WTC11 (cell line): ENCODE measurements around the gene TEX26. TPM values are rescaled to one million over a fixed set of nuclear protein-coding genes. Genes with fewer than 3 reads are reported as not detected.

Experiments
- ATAC-seq: fragments of 200-7000 bp; cut with Tn5 transposase; 2 replicates; pipeline ENCODE4 v1.10.0; 2021; ENCODE audit warnings: mild to moderate bottlenecking, moderate library complexity
- CTCF ChIA-PET: fragments of 300-600 bp; sonication (Branson Sonifier 250); formaldehyde crosslinking; loops from one replicate; lab custom pipeline; 2021; ENCODE audit warnings: antibody characterized with exemption; lab: Charles Lee
- POLR2A ChIA-PET: fragments of 350-600 bp; sonication (Branson Sonifier 250); formaldehyde crosslinking; loops from one replicate; lab custom pipeline; 2021; ENCODE audit warnings: antibody characterized with exemption; lab: Charles Lee
- DNase-seq: peaks from one replicate; pipeline ENCODE4 v3.0.0; 2021; ENCODE audit warnings: low spot score
- H3K27ac Mint-ChIP-seq: 2 replicates; pipeline ENCODE4 v1.8.0; 2021; ENCODE audit warnings: mixed read lengths
- H3K27me3 Mint-ChIP-seq: 2 replicates; pipeline ENCODE4 v1.8.0; 2021; ENCODE audit warnings: low read depth, mild to moderate bottlenecking, moderate library complexity, mixed read lengths
- H3K36me3 Mint-ChIP-seq: 2 replicates; pipeline ENCODE4 v1.8.0; 2021; ENCODE audit warnings: mixed read lengths
- H3K4me1 Mint-ChIP-seq: 2 replicates; pipeline ENCODE4 v1.8.0; 2022; ENCODE audit warnings: mixed read lengths
- H3K4me3 Mint-ChIP-seq: 2 replicates; pipeline ENCODE4 v1.8.0; 2021; ENCODE audit warnings: mild to moderate bottlenecking, moderate library complexity, mixed read lengths
- H3K9me3 Mint-ChIP-seq: 2 replicates; pipeline ENCODE4 v1.8.0; 2021; ENCODE audit warnings: mixed read lengths
- ARID4B ChIP-seq: sonication (generic); formaldehyde crosslinking; IDR thresholded peaks from 2 replicates; pipeline ENCODE4 v1.8.0; 2023; ENCODE audit warnings: missing genetic modification reagents, mild to moderate bottlenecking, borderline replicate concordance
- CBFB ChIP-seq: sonication (generic); formaldehyde crosslinking; IDR thresholded peaks from 2 replicates; pipeline ENCODE4 v1.8.1; 2022; ENCODE audit warnings: mild to moderate bottlenecking, low read depth, missing genetic modification reagents
- E2F4 ChIP-seq: sonication (generic); formaldehyde crosslinking; IDR thresholded peaks from 2 replicates; pipeline ENCODE4 v1.8.1; 2022; ENCODE audit warnings: low read depth, mild to moderate bottlenecking, moderate library complexity, missing genetic modification reagents, borderline replicate concordance
- EMX1 ChIP-seq: fragments of 250-450 bp; sonication (Bioruptor Pico); IDR thresholded peaks from 2 replicates; pipeline ENCODE4 v1.8.0; 2021; ENCODE audit warnings: mild to moderate bottlenecking
- ESRRA ChIP-seq: sonication (generic); formaldehyde crosslinking; IDR thresholded peaks from 2 replicates; pipeline ENCODE4 v1.8.1; 2022; ENCODE audit warnings: mild to moderate bottlenecking, missing genetic modification reagents, borderline replicate concordance
- ETV6 ChIP-seq: sonication (generic); formaldehyde crosslinking; IDR thresholded peaks from 2 replicates; pipeline ENCODE4 v1.8.1; 2022; ENCODE audit warnings: mild to moderate bottlenecking, missing genetic modification reagents
- FOXJ3 ChIP-seq: sonication (generic); formaldehyde crosslinking; IDR thresholded peaks from 2 replicates; pipeline ENCODE4 v1.9.0; 2021; ENCODE audit warnings: missing genetic modification reagents, mild to moderate bottlenecking, borderline replicate concordance
- MXD4 ChIP-seq: fragments of 250-450 bp; sonication (Bioruptor Pico); IDR thresholded peaks from 2 replicates; pipeline ENCODE4 v1.8.0; 2021; ENCODE audit warnings: mild to moderate bottlenecking, moderate library complexity, borderline replicate concordance
- NFATC4 ChIP-seq: fragments of 250-450 bp; sonication (Bioruptor Pico); IDR thresholded peaks from 2 replicates; pipeline ENCODE4 v1.9.0; 2021; ENCODE audit warnings: mild to moderate bottlenecking
- NR1H2 ChIP-seq: sonication (generic); formaldehyde crosslinking; IDR thresholded peaks from 2 replicates; pipeline ENCODE4 v1.9.0; 2021; ENCODE audit warnings: mild to moderate bottlenecking, moderate library complexity, missing genetic modification reagents
- NR2C2 ChIP-seq: sonication (generic); formaldehyde crosslinking; IDR thresholded peaks from 2 replicates; pipeline ENCODE4 v1.8.0; 2022; ENCODE audit warnings: mild to moderate bottlenecking, missing genetic modification reagents
- PRRX2 ChIP-seq: fragments of 250-450 bp; sonication (Bioruptor Pico); IDR thresholded peaks from 2 replicates; pipeline ENCODE4 v1.8.0; 2021; ENCODE audit warnings: mild to moderate bottlenecking
- TEAD1 ChIP-seq: sonication (generic); formaldehyde crosslinking; IDR thresholded peaks from 2 replicates; pipeline ENCODE4 v1.8.0; 2022; ENCODE audit warnings: mild to moderate bottlenecking, missing genetic modification reagents
- ZBTB43 ChIP-seq: sonication (generic); formaldehyde crosslinking; IDR thresholded peaks from 2 replicates; pipeline ENCODE4 v1.8.1; 2023; ENCODE audit warnings: mild to moderate bottlenecking, missing genetic modification reagents
- ZNF138 ChIP-seq: sonication (generic); formaldehyde crosslinking; conservative IDR thresholded peaks from 2 replicates; pipeline ENCODE4 v1.8.1; 2022; ENCODE audit warnings: mild to moderate bottlenecking, moderate library complexity, missing genetic modification reagents
- ZNF396 ChIP-seq: fragments of 250-450 bp; sonication (Bioruptor Pico); IDR thresholded peaks from 2 replicates; pipeline ENCODE4 v1.8.0; 2021; ENCODE audit warnings: mild to moderate bottlenecking, moderate library complexity, borderline replicate concordance
- ZNF512 ChIP-seq: sonication (generic); formaldehyde crosslinking; IDR thresholded peaks from 2 replicates; pipeline ENCODE4 v1.8.1; 2022; ENCODE audit warnings: missing genetic modification reagents, borderline replicate concordance
- total RNA-seq: library from RNA; stranded (reverse); gene quantifications from 3 replicates; pipeline ENCODE4 v1.2.3, GENCODE V29; 2021
- TF ChIP-seq, protein P1 (sequence below): fragments of 250-450 bp; sonication (Bioruptor Pico); IDR thresholded peaks from 2 replicates; pipeline ENCODE4 v1.9.0; 2021; ENCODE audit warnings: mild to moderate bottlenecking
- TF ChIP-seq, protein P2 (sequence below): sonication (generic); formaldehyde crosslinking; IDR thresholded peaks from 2 replicates; pipeline ENCODE4 v1.8.0; 2023; ENCODE audit warnings: mild to moderate bottlenecking, missing genetic modification reagents
- TF ChIP-seq, protein P3 (sequence below): fragments of 250-450 bp; sonication (Bioruptor Pico); conservative IDR thresholded peaks from 2 replicates; pipeline ENCODE4 v1.9.0; 2021; ENCODE audit warnings: mild to moderate bottlenecking

TEX26 gene
- total RNA-seq, 1 experiment from 2014 or later = not detected

GRCh38 chr13:30982506-30982905 is 50.0 kb downstream of the TEX26 start (continued):
- TF ChIP-seq ARID4B = no peak
- TF ChIP-seq, all 79 proteins: peak for 0

DNA sequence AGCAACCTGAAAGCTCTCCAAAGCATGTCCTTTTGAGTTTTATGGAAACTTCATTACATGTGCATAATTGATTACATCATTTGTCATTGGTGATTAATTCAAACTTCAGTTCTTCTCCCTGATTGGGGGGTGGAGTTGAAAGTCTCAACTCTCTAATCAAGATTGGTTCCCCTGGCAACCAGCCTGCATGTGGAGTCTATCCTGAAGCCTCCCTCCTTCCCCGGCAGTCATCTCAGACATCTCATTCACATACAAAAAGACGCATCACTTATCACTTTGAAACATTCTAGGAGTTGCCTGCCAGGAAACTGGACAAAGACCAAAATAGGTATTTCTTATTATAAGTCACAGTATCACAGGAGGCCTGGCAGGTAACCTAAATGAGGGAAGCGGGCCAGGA is 50.5 kb downstream of the TEX26 start:
- Mint-ChIP-seq H3K36me3 (no peaks in the 10 kb centered on the region), H3K4me1 (peaks cover 22% of the 10 kb centered on the region), H3K27me3 (no peaks in the 10 kb centered on the region), H3K27ac (no peak overlapping the region)
- CTCF ChIA-PET = no interaction called here
- ATAC-seq = no peak
- DNase-seq = no peak
- TF ChIP-seq NR1H2 (CRISPR knock-in tag) (no peak), ZBTB43 (CRISPR knock-in tag) (no peak), ESRRA (CRISPR knock-in tag) (no peak), ZNF512 (CRISPR knock-in tag) (no peak), ZNF396 (CRISPR knock-in tag) (no peak), NFATC4 (CRISPR knock-in tag) (no peak), ETV6 (no peak), TEAD1 (CRISPR knock-in tag) (no peak), MXD4 (no peak), FOXJ3 (CRISPR knock-in tag) (no peak), PRRX2 (CRISPR knock-in tag) (no peak)
- TF ChIP-seq, protein P1, sequence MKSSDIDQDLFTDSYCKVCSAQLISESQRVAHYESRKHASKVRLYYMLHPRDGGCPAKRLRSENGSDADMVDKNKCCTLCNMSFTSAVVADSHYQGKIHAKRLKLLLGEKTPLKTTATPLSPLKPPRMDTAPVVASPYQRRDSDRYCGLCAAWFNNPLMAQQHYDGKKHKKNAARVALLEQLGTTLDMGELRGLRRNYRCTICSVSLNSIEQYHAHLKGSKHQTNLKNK = no peak
- TF ChIP-seq, all 79 proteins: peak for 0
- H3K4me3 Mint-ChIP-seq = no peak overlapping the region
- POLR2A ChIA-PET = no interaction called here
- H3K9me3 Mint-ChIP-seq = no peaks in the 10 kb centered on the region

DNA sequence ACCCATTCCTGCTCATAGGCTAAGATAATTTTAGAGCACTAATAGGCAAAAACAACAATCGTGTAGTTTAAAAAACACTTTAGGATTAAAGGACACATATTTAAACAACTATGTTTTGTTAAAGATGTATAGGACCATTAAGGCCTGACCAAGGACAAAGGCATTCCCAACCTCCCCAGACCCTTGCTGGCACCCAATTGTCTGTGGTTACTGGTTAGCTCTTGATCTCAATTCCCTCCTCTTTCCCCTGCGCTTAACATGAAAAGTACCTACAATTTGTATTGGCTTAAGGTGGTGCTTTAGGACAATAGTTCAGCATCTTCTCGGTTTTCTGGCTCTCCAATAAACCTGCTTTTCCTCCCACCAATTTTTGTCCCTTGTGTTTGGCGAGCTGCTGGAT is 51.0 kb downstream of the TEX26 start:
- no peaks in the 10 kb centered on the region for H3K27me3 Mint-ChIP-seq
- no peaks in the 10 kb centered on the region for H3K36me3 Mint-ChIP-seq
- H3K4me1 Mint-ChIP-seq = peaks cover 24% of the 10 kb centered on the region
- no peaks in the 10 kb centered on the region for H3K9me3 Mint-ChIP-seq
- DNase-seq (no peak), ATAC-seq (peak; percentile 31)
- H3K4me3 Mint-ChIP-seq = no peak overlapping the region
- H3K27ac Mint-ChIP-seq = no peak overlapping the region
- ChIA-PET POLR2A (no interaction called here), CTCF (no interaction called here)
- TF ChIP-seq FOXJ3 (CRISPR knock-in tag) (no peak), E2F4 (CRISPR knock-in tag) (no peak), NR2C2 (no peak), MXD4 (no peak), ZNF138 (CRISPR knock-in tag) (no peak), CBFB (CRISPR knock-in tag) (no peak), EMX1 (CRISPR knock-in tag) (no peak)
- TF ChIP-seq, protein P2, sequence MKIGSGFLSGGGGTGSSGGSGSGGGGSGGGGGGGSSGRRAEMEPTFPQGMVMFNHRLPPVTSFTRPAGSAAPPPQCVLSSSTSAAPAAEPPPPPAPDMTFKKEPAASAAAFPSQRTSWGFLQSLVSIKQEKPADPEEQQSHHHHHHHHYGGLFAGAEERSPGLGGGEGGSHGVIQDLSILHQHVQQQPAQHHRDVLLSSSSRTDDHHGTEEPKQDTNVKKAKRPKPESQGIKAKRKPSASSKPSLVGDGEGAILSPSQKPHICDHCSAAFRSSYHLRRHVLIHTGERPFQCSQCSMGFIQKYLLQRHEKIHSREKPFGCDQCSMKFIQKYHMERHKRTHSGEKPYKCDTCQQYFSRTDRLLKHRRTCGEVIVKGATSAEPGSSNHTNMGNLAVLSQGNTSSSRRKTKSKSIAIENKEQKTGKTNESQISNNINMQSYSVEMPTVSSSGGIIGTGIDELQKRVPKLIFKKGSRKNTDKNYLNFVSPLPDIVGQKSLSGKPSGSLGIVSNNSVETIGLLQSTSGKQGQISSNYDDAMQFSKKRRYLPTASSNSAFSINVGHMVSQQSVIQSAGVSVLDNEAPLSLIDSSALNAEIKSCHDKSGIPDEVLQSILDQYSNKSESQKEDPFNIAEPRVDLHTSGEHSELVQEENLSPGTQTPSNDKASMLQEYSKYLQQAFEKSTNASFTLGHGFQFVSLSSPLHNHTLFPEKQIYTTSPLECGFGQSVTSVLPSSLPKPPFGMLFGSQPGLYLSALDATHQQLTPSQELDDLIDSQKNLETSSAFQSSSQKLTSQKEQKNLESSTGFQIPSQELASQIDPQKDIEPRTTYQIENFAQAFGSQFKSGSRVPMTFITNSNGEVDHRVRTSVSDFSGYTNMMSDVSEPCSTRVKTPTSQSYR (CRISPR knock-in tag) = no peak
- TF ChIP-seq, protein P3, sequence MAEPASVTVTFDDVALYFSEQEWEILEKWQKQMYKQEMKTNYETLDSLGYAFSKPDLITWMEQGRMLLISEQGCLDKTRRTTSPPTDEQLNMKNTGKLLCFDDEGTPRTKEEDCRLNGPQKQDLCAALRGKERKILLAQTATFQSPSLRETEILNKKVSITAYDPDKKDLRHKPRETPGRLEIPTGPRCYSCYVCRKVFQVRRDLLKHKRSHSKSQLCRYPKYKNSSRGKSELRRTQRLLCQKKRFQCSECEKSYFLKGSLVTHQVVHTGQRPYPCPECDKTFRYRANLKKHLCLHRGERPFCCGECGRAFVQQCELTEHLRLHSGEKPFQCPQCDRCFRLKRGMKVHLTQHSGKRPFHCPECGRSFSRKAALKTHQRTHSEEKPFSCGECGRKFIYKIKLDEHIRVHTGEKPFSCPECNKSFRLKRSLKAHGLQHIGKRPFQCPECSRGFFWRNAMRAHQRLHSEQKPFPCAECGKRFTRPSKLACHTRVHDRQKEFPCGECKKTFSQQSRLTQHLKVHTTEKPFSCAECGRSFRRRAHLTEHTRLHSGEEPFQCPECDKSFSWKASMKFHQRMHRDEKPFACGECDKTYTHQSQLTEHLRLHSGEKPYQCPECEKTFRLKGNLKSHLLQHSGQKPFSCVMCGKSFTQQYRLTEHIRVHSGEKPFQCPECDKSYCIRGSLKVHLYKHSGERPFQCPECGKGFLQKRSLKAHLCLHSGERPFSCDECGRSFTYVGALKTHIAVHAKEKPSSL (CRISPR knock-in tag) = no peak
